H9 (cell line): ENCODE data around the gene RNF17. TPM values are rescaled to one million over a fixed set of nuclear protein-coding genes. Genes with fewer than 3 reads are reported as not detected.

Experiments
- DNase-seq: peaks from one replicate; pipeline ENCODE4 v3.0.0-alpha.2; 2017
- H2AFZ ChIP-seq: one replicate; pipeline ENCODE4 v1.6.1; 2013; ENCODE audit warnings: mild to moderate bottlenecking, low read length, control low read depth, moderate library complexity
- H2AK5ac ChIP-seq: 2 replicates; pipeline ENCODE4 v1.6.1; 2013; ENCODE audit warnings: low read length, control low read depth, mixed read lengths; ENCODE audit not compliant: insufficient read length
- H2BK120ac ChIP-seq: one replicate; pipeline ENCODE4 v1.6.1; 2013; ENCODE audit warnings: low read depth, mild to moderate bottlenecking, low read length, control low read depth, inconsistent platforms; ENCODE audit not compliant: poor library complexity, severe bottlenecking
- H2BK12ac ChIP-seq: 2 replicates; pipeline ENCODE4 v1.6.1; 2013; ENCODE audit warnings: low read length, control low read depth, mixed read lengths, low read depth; ENCODE audit not compliant: insufficient read length
- H2BK15ac ChIP-seq: 2 replicates; pipeline ENCODE4 v1.6.1; 2013; ENCODE audit warnings: low read depth, low read length, control low read depth
- H2BK20ac ChIP-seq: one replicate; pipeline ENCODE4 v1.6.1; 2013; ENCODE audit warnings: low read depth, mild to moderate bottlenecking, low read length, control low read depth, inconsistent platforms; ENCODE audit not compliant: poor library complexity, severe bottlenecking
- H2BK5ac ChIP-seq: 2 replicates; pipeline ENCODE4 v1.6.1; 2013; ENCODE audit warnings: low read length, control low read depth, mixed read lengths; ENCODE audit not compliant: insufficient read length
- H3K14ac ChIP-seq: 2 replicates; pipeline ENCODE4 v1.6.1; 2013; ENCODE audit warnings: low read length, control low read depth; ENCODE audit not compliant: insufficient read depth
- H3K18ac ChIP-seq: 2 replicates; pipeline ENCODE4 v1.6.1; 2013; ENCODE audit warnings: low read depth, mild to moderate bottlenecking, mixed read lengths, low read length, control low read depth; ENCODE audit not compliant: insufficient read length
- H3K23ac ChIP-seq: 2 replicates; pipeline ENCODE4 v1.6.1; 2013; ENCODE audit warnings: low read length, control low read depth, mixed read lengths, low read depth; ENCODE audit not compliant: insufficient read length
- H3K23me2 ChIP-seq: 2 replicates; pipeline ENCODE4 v1.6.1; 2013; ENCODE audit warnings: low read depth, mild to moderate bottlenecking, mixed read lengths, low read length, control low read depth; ENCODE audit not compliant: insufficient read length, poor library complexity, severe bottlenecking
- H3K27ac ChIP-seq: 2 replicates; pipeline ENCODE4 v1.5.1; 2013; ENCODE audit warnings: low read length, control low read depth, mixed read lengths, low read depth; ENCODE audit not compliant: insufficient read length
- H3K27me3 ChIP-seq: 2 replicates; pipeline ENCODE4 v1.6.1; 2013; ENCODE audit warnings: low read length, control low read depth, inconsistent platforms; ENCODE audit not compliant: insufficient read depth
- H3K4ac ChIP-seq: 2 replicates; pipeline ENCODE4 v1.6.1; 2013; ENCODE audit warnings: low read depth, mild to moderate bottlenecking, control low read depth, inconsistent platforms, low read length, moderate library complexity
- H3K4me1 ChIP-seq: 2 replicates; pipeline ENCODE4 v1.6.1; 2013; ENCODE audit warnings: low read length, control low read depth, inconsistent platforms; ENCODE audit not compliant: insufficient read depth
- H3K4me2 ChIP-seq: 2 replicates; pipeline ENCODE4 v1.6.1; 2013; ENCODE audit warnings: low read length, control low read depth, mixed read lengths; ENCODE audit not compliant: insufficient read length, insufficient read depth
- H3K56ac ChIP-seq: 2 replicates; pipeline ENCODE4 v1.6.1; 2013; ENCODE audit warnings: low read depth, mild to moderate bottlenecking, mixed read lengths, low read length, control low read depth; ENCODE audit not compliant: insufficient read length
- H3K79me1 ChIP-seq: 2 replicates; pipeline ENCODE4 v1.6.1; 2013; ENCODE audit warnings: low read depth, mild to moderate bottlenecking, moderate library complexity, low read length, control low read depth, inconsistent platforms; ENCODE audit not compliant: insufficient read depth, poor library complexity, severe bottlenecking
- H3K79me2 ChIP-seq: 2 replicates; pipeline ENCODE4 v1.6.1; 2013; ENCODE audit warnings: low read length, control low read depth, inconsistent platforms; ENCODE audit not compliant: insufficient read depth
- H3K9ac ChIP-seq: 2 replicates; pipeline ENCODE4 v1.6.1; 2013; ENCODE audit warnings: low read length, control low read depth, mixed read lengths; ENCODE audit not compliant: insufficient read length; ENCODE audit errors: extremely low read depth
- H3K9me3 ChIP-seq: one replicate; pipeline ENCODE4 v1.6.1; 2013; ENCODE audit warnings: low read depth, low read length, inconsistent platforms; ENCODE audit not compliant: control insufficient read depth
- H3T11ph ChIP-seq: one replicate; pipeline ENCODE4 v1.6.1; 2013; ENCODE audit warnings: mild to moderate bottlenecking, low read length, control low read depth, inconsistent platforms
- H4K20me1 ChIP-seq: one replicate; pipeline ENCODE4 v1.6.1; 2013; ENCODE audit not compliant: control insufficient read depth, insufficient read length, insufficient read depth
- H4K5ac ChIP-seq: 2 replicates; pipeline ENCODE4 v1.6.1; 2013; ENCODE audit warnings: low read depth, mild to moderate bottlenecking, mixed read lengths, low read length, control low read depth; ENCODE audit not compliant: insufficient read length
- H4K8ac ChIP-seq: replicated peaks from 2 replicates; pipeline ENCODE4 v1.6.1; 2013; ENCODE audit warnings: low read length, control low read depth, mixed read lengths, low read depth; ENCODE audit not compliant: insufficient read length
- H4K91ac ChIP-seq: 2 replicates; pipeline ENCODE4 v1.6.1; 2013; ENCODE audit warnings: low read depth, mild to moderate bottlenecking, moderate library complexity, mixed read lengths, low read length, control low read depth; ENCODE audit not compliant: insufficient read length
- H3K27ac Mint-ChIP-seq, 3 experiments: 2 replicates in 2 of 3; 3 replicates in 1 of 3; pipeline ENCODE4 v1.8.0; 2020 to 2021; ENCODE audit warnings: mixed read lengths in 3 of 3, mild to moderate bottlenecking in 1 of 3, moderate library complexity in 1 of 3
- H3K27me3 Mint-ChIP-seq: 2 replicates; pipeline ENCODE4 v1.8.0; 2021; ENCODE audit warnings: low read depth, mild to moderate bottlenecking, moderate library complexity, mixed read lengths
- H3K36me3 Mint-ChIP-seq, 3 experiments: 2 replicates in 2 of 3; 3 replicates in 1 of 3; pipeline ENCODE4 v1.8.0; 2020 to 2021; ENCODE audit warnings: low read depth in 3 of 3, mixed read lengths in 3 of 3; ENCODE audit not compliant: insufficient read depth in 1 of 3
- H3K4me1 Mint-ChIP-seq, 2 experiments: 2 replicates each; pipeline ENCODE4 v1.8.0; 2020; ENCODE audit warnings: mixed read lengths in 2 of 2
- H3K4me3 Mint-ChIP-seq, 2 experiments: 2 replicates in 1 of 2; 3 replicates in 1 of 2; pipeline ENCODE4 v1.8.0; 2020 to 2021; ENCODE audit warnings: mild to moderate bottlenecking in 2 of 2, mixed read lengths in 2 of 2, moderate library complexity in 1 of 2
- H3K9me3 Mint-ChIP-seq, 2 experiments: 2 replicates in 1 of 2; 3 replicates in 1 of 2; pipeline ENCODE4 v1.8.0; 2020; ENCODE audit warnings: mild to moderate bottlenecking in 2 of 2, mixed read lengths in 2 of 2, moderate library complexity in 1 of 2
- CTCF ChIP-seq: fragments of 200-600 bp; sonication (generic); conservative IDR thresholded peaks from 3 replicates; pipeline ENCODE4 v1.8.0; 2021; ENCODE audit warnings: antibody characterized with exemption, mild to moderate bottlenecking
- WGBS: extraction: QIAGEN DNeasy Blood & Tissue Kit; methylation state at CpG from one replicate; pipeline ENCODE4 v1.1.7; 2013; ENCODE audit warnings: missing lambda C conversion rate, low lambda C conversion rate, mixed read lengths; ENCODE audit not compliant: insufficient read length; ENCODE audit errors: extremely low coverage; 5-methylcytosine and 5-hydroxymethylcytosine counted together
- total RNA-seq: library from RNA; stranded (reverse); gene quantifications from 2 replicates; pipeline ENCODE4 v1.2.1, GENCODE V29; 2021

RNF17 gene
- total RNA-seq, 1 experiment from 2014 or later, result not detected

- no CpG with 5 or more reads among the region's 6 CpGs for WGBS
- peaks cover 31 to 64% (median 52%) of the 10 kb centered on the region in 3 experiments for H3K36me3 Mint-ChIP-seq
- no peak overlapping the region for H2BK5ac ChIP-seq
These were observed 123.8 kb downstream of the RNF17 start for GRCh38 chr13:24887759-24888158.

More at GRCh38 chr13:24887759-24888158, 123.8 kb downstream of the RNF17 start:
- Histone ChIP-seq H4K8ac (no peak overlapping the region), H3K27ac (no peak overlapping the region), H2BK12ac (no peak overlapping the region), H4K91ac (no peak overlapping the region), H3K14ac (no peak overlapping the region), H3K79me2 (no peaks in the 10 kb centered on the region), H4K5ac (no peak overlapping the region), H3K4me1 (peaks cover 2% of the 10 kb centered on the region; the same call in 1 of the 2 replicates), H3K9ac (no peak overlapping the region), H3K4ac (no peak overlapping the region), H4K20me1 (no peaks in the 10 kb centered on the region), H2BK120ac (no peak overlapping the region), H3K4me2 (no peak overlapping the region), H3K27me3 (no peaks in the 10 kb centered on the region), H3K18ac (no peak overlapping the region), H3K9me3 (no peaks in the 10 kb centered on the region), H2AK5ac (no peak overlapping the region), H2BK15ac (no peak overlapping the region), H2BK20ac (no peak overlapping the region), H3K56ac (no peak overlapping the region), H3K79me1 (no peaks in the 10 kb centered on the region), H3T11ph (no peak overlapping the region), H2AFZ (no peak overlapping the region), H3K23me2 (no peaks in the 10 kb centered on the region), H3K23ac (no peak overlapping the region)
- Mint-ChIP-seq H3K27me3 (no peaks in the 10 kb centered on the region), H3K27ac (no peak overlapping the region), H3K4me1 (peaks cover 5 to 7% of the 10 kb centered on the region in 2 experiments), H3K9me3 (no peaks in the 10 kb centered on the region), H3K4me3 (no peak overlapping the region)
- no peak for DNase-seq
- no peak for TF ChIP-seq CTCF
